ENCODE measurements around the gene SLC6A7. TPM values are rescaled to one million over a fixed set of nuclear protein-coding genes. Genes with fewer than 3 reads are reported as not detected.

Gene SLC6A7
- total and polyA plus RNA-seq, 2 donors from 2014 or later: not detected

GRCh38 chr5:150255659-150256409 is 66.0 kb downstream of the SLC6A7 start:
- peak in 4 of 5 donors; percentile 41 to 67 (median 58) for DNase-seq
- H3K9ac ChIP-seq (ENCODE audit: low read length in 3 of 3): no peak overlapping the region
- no peaks in the 10 kb centered on the region for H3K36me3 ChIP-seq (ENCODE audit: control insufficient read depth in 2 of 3, insufficient read depth in 3 of 3, low read length in 3 of 3)
- no peaks in the 10 kb centered on the region for H3K9me3 ChIP-seq (ENCODE audit: control insufficient read depth in 2 of 3, insufficient read depth in 1 of 3, low read length in 3 of 3)
- no peak overlapping the region for H3K27ac ChIP-seq (ENCODE audit: low read depth in 2 of 2, low read length in 2 of 2)
- TF ChIP-seq, protein P1, sequence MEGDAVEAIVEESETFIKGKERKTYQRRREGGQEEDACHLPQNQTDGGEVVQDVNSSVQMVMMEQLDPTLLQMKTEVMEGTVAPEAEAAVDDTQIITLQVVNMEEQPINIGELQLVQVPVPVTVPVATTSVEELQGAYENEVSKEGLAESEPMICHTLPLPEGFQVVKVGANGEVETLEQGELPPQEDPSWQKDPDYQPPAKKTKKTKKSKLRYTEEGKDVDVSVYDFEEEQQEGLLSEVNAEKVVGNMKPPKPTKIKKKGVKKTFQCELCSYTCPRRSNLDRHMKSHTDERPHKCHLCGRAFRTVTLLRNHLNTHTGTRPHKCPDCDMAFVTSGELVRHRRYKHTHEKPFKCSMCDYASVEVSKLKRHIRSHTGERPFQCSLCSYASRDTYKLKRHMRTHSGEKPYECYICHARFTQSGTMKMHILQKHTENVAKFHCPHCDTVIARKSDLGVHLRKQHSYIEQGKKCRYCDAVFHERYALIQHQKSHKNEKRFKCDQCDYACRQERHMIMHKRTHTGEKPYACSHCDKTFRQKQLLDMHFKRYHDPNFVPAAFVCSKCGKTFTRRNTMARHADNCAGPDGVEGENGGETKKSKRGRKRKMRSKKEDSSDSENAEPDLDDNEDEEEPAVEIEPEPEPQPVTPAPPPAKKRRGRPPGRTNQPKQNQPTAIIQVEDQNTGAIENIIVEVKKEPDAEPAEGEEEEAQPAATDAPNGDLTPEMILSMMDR (IDR thresholded peaks at IDR 0.05; ENCODE audit: borderline replicate concordance, extremely low read depth, insufficient read depth): no peak
- FAIRE-seq: no peak
- no peaks in the 10 kb centered on the region for H3K27me3 ChIP-seq (ENCODE audit: control insufficient read depth, insufficient read depth, low read length)
- intact Hi-C loops (cut with DNase I): no loop called here
- no peaks in the 10 kb centered on the region for H3K4me1 ChIP-seq (ENCODE audit: control insufficient read depth in 2 of 3, insufficient read depth in 2 of 3, low read depth in 1 of 3, low read length in 3 of 3)
- no peak overlapping the region for H3K4me3 ChIP-seq (ENCODE audit: low read length in 3 of 3)

- Histone ChIP-seq H3K36me3 (ENCODE audit: control insufficient read depth in 2 of 3, insufficient read depth in 3 of 3, low read length in 3 of 3) (no peaks in the 10 kb centered on the region), H3K9ac (ENCODE audit: low read length in 3 of 3) (no peak overlapping the region), H3K27ac (ENCODE audit: low read depth in 2 of 2, low read length in 2 of 2) (no peak overlapping the region), H3K27me3 (ENCODE audit: control insufficient read depth, insufficient read depth, low read length) (no peaks in the 10 kb centered on the region), H3K9me3 (ENCODE audit: control insufficient read depth in 2 of 3, insufficient read depth in 1 of 3, low read length in 3 of 3) (no peaks in the 10 kb centered on the region), H3K4me1 (ENCODE audit: control insufficient read depth in 2 of 3, insufficient read depth in 2 of 3, low read depth in 1 of 3, low read length in 3 of 3) (no peaks in the 10 kb centered on the region), H3K4me3 (ENCODE audit: low read length in 3 of 3) (no peak overlapping the region)
- DNase-seq (peak in 3 of 5 donors; percentile 38 to 49 (median 39)), FAIRE-seq (no peak)
- TF ChIP-seq, protein P1 (IDR thresholded peaks at IDR 0.05; ENCODE audit: borderline replicate concordance, extremely low read depth, insufficient read depth): no peak
- intact Hi-C loops (cut with DNase I): no loop called here
Observed at GRCh38 chr5:150256410-150257064, 66.7 kb downstream of the SLC6A7 start.

DNA sequence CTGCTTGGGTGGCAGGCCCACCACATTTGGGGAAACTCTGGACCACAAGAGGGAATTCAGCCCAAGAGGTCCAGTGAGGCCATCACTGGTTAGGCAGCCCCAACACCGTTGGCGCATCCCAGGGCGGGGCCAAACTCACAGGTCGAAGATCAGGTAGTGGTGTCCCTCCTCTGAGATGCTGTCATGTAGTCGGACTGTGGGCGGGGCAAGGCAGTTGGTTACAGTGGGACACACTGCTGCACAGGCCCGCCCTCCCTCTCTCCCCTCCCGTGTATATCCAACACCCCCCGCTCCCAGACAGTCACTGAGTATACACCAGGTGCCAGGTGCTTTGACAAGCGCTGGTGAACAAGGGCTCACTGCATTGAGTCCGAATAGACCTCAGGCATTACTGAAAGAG is 67.6 kb downstream of the SLC6A7 start:
- Histone ChIP-seq H3K4me1 (ENCODE audit: control insufficient read depth in 2 of 3, insufficient read depth in 2 of 3, low read depth in 1 of 3, low read length in 3 of 3) (no peaks in the 10 kb centered on the region), H3K27me3 (ENCODE audit: control insufficient read depth, insufficient read depth, low read length) (no peaks in the 10 kb centered on the region), H3K4me3 (ENCODE audit: low read length in 3 of 3) (no peak overlapping the region), H3K27ac (ENCODE audit: low read depth in 2 of 2, low read length in 2 of 2) (no peak overlapping the region), H3K9ac (ENCODE audit: low read length in 3 of 3) (no peak overlapping the region), H3K9me3 (ENCODE audit: control insufficient read depth in 2 of 3, insufficient read depth in 1 of 3, low read length in 3 of 3) (no peaks in the 10 kb centered on the region), H3K36me3 (ENCODE audit: control insufficient read depth in 2 of 3, insufficient read depth in 3 of 3, low read length in 3 of 3) (no peaks in the 10 kb centered on the region)
- no peak for FAIRE-seq
- intact Hi-C loops (cut with DNase I): no loop called here
- peak in 1 of 5 donors; percentile 55 for DNase-seq
- TF ChIP-seq, protein P1 (IDR thresholded peaks at IDR 0.05; ENCODE audit: borderline replicate concordance, extremely low read depth, insufficient read depth): no peak

Measured in kidney (tissue), 14 donors.